Gastrocnemius medialis (tissue), 4 donors: ENCODE data around the gene LPA.

Source experiments
- CTCF ChIP-seq, 5 experiments: fragments of 450-650 bp in 3 of 5; fragments of 200-600 bp in 2 of 5; sonication (generic) in 2 of 5; IDR thresholded peaks in 4 of 5; conservative IDR thresholded peaks in 1 of 5; 1 replicate in 4 of 5; 2 replicates in 1 of 5; pipeline ENCODE4 v1.5.1; 2016 to 2019; ENCODE audit warnings: antibody characterized with exemption in 5 of 5, mild to moderate bottlenecking in 3 of 5, moderate library complexity in 3 of 5
- POLR2A ChIP-seq, 2 donors: fragments of 450-650 bp; IDR thresholded peaks; one replicate each; pipeline ENCODE4 v1.6.1; 2017; ENCODE audit warnings: antibody characterized with exemption in 2 of 2, mild to moderate bottlenecking in 2 of 2, moderate library complexity in 2 of 2

- TF ChIP-seq CTCF (IDR thresholded peaks at IDR 0.05 in 4 of 5, conservative IDR thresholded peaks at IDR 0.05 in 1 of 5) (no peak), POLR2A (IDR thresholded peaks at IDR 0.05) (no peak)
These were observed 80.3 kb downstream of the LPA start for GRCh38 chr6:160583794-160584193.
